ENCODE data around the gene MPRIP.
"Not testable (repeated sequence)": the region's sequence is repeated elsewhere in the genome, so short reads cannot be mapped to it uniquely, and the experiment has no call there.

MPRIP gene

DNA sequence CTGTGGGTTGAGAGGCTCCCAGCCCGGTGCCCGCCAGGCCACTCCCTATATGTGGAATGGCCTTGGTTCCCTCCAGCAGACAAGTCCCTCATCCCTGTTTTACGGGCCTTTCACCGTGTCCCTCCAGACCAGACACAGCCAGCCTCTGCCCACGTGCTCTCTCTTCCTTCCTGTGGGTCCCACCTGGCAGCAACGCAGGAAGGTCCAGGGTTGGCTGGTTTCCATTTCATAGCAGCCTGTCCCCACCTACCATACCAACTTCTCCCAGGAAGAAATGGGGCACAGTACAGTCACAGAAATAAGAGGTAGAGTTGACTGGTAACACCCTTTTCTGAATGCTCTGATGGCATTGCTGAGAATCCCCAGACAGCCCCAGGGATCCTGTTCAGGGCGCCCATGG lies 128.9 kb downstream of the MPRIP start:
- no peak for DNase-seq (ENCODE audit: low read depth)
- H3K4me3 ChIP-seq (ENCODE audit: low read depth, low read length), result no peak overlapping the region

GRCh38 chr17:17172001-17172939 lies 130.0 kb downstream of the MPRIP start:
- H3K4me3 ChIP-seq (ENCODE audit: low read depth, low read length), result no peak overlapping the region
- DNase-seq (ENCODE audit: low read depth), result no peak

- no peak for DNase-seq (ENCODE audit: low read depth)
- H3K4me3 ChIP-seq (ENCODE audit: low read depth, low read length), result no peak overlapping the region
These were observed 130.7 kb downstream of the MPRIP start for GRCh38 chr17:17172990-17173389.

GRCh38 chr17:17173921-17174320 lies 131.7 kb downstream of the MPRIP start:
- H3K4me3 ChIP-seq (ENCODE audit: low read depth, low read length), result no peak overlapping the region
- DNase-seq (ENCODE audit: low read depth), result no peak

DNA sequence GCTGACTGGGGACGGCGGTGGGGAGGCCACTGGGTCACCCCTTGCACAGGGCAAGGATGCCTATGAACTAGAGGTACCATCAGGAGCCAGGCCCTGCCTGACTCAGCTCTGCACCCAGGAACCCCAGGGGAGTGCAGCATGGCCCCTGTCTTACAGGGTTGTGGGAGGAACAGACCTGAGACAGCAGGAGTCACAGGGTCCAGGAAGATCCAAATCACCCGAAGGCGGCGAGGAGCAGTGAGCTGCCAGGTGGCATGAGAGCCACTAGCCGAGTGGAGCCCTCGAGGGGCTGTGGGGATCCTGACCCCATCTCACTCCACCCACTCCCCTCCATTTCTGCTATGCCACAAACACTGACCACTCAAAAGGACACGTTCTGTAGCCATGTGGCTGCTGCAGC lies 133.1 kb downstream of the MPRIP start:
- H3K4me3 ChIP-seq (ENCODE audit: low read depth, low read length), result no peak overlapping the region
- DNase-seq (ENCODE audit: low read depth), result no peak

DNA sequence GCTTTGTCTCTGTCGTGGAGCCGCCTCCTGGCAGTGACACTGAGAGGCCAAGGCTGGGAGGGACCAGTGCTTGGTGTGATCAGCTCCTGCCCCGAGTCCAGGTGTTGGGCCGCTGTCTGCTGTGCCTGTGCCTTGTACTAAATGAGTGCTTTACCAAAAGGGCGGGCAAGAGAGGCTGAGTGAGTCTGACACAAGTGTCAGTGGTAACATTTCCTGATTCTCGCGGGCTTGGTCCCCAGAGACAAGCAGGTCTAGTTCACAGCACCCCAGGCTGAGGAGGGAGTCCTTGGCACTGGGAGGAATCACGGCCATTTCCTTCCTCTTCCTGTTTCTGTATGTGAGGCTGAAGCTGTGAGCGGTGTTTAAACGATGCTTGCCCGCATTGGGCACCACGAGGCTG lies 133.7 kb downstream of the MPRIP start:
- H3K4me3 ChIP-seq (ENCODE audit: low read depth, low read length), result no peak overlapping the region
- DNase-seq (ENCODE audit: low read depth), result no peak

DNA sequence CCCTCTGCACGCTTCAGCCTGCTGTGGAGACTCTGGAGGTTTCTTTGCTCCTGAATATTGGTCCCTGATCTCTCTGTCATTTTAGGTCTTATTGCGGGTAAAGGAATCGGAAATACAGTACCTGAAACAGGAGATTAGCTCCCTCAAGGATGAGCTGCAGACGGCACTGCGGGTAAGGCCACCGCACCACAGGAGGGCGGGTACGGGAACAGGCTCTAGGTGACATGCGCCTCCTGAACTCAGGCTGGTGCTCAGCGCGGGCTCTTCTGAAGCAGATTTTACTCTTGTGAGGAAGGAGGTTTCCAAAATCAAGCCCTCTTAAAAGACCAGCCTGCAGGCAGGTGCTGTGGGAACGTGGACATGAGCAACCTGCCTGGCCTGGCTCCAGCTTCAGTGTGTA lies 134.1 kb downstream of the MPRIP start:
- no peak overlapping the region for H3K4me3 ChIP-seq (ENCODE audit: low read depth, low read length)
- no peak for DNase-seq (ENCODE audit: low read depth)

GRCh38 chr17:17177176-17177575 lies 134.9 kb downstream of the MPRIP start:
- DNase-seq (ENCODE audit: low read depth), result no peak
- H3K4me3 ChIP-seq (ENCODE audit: low read depth, low read length), result no peak overlapping the region

DNA sequence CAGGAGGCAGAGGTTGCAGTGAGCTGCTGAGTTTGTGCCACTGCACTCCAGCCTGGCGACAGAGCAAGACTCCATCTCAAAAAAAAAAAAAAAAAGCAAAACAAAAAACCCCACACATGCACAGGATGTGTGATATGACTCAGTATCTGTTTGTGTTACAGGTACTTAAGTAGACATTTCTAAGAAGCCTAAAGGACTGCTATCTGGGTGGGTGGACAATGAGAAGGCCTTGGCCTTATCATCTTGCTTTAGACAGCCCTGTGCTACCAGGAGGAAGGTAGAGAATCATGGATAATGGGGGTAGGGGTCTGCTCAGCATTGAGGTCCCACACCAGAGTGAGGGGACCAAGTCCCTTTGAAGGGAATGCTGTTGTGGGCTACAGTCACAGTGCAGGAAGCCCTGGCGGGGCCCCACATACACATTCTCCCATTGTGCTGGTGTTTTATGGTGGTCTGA lies 137.1 kb downstream of the MPRIP start:
- DNase-seq (ENCODE audit: low read depth), result no peak
- H3K4me3 ChIP-seq (ENCODE audit: low read depth, low read length), result no peak overlapping the region

DNA sequence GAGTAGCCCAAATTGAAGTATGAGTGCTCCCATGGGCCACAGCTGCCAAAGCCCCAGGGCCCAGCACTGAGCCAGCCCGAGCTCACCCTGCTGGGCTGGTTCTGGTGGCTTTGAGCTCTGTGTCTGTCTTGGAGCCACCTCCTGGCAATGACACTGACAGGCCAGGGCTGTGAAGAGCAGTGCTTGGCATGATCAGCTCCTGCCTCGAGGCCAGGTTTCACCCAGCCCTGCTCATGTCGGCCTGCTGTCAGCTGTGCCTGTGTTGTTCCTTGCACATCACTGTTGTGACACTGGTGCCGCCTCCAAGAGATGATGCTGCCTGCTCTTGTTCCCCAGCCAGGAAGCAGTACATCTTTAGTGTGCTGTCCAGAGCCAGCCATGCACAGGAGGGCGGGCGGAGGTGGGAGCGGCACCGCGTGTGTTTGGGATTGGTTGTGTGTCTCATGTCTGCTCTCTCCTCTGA lies 137.9 kb downstream of the MPRIP start:
- H3K4me3 ChIP-seq (ENCODE audit: low read depth, low read length), result no peak overlapping the region
- no peak for DNase-seq (ENCODE audit: low read depth)

DNA sequence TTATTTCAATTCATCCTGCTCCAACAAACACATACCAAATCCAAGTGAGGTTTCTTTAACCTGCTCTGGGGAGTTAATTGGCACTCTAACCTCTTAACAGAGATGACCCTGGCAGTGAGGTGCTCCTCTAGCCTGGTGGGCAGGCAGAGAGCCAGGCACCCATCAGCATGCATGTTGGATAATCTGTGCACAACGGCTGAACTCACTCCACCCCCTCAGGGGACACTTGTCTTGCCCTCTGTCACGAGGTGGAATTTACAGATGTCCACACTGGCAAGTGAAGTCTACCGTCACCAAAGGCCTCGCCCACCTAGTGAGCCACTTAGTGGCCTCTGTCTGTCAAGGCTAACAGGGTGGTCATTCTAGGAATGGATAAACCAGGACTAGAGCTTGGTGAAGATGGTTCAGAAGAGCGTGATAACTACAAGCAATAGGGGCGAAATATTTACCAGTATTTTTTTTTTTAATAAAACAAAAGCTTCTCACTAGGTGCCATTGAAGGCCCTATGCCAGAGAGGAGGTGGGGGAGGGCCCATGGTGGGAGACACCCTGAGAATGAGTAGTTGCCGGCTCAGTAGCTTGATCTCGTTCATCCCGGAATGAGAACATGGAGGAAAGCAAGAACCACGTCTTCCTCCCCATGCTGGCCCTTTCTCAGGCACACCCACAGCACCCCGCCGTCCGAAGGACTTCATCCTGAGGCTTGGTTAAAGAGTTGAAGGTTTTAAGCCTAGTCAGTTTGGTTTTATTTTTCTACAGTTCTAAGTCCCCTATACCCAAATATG lies 138.7 kb downstream of the MPRIP start:
- no peak for DNase-seq (ENCODE audit: low read depth)
- no peak overlapping the region for H3K4me3 ChIP-seq (ENCODE audit: low read depth, low read length)

DNA sequence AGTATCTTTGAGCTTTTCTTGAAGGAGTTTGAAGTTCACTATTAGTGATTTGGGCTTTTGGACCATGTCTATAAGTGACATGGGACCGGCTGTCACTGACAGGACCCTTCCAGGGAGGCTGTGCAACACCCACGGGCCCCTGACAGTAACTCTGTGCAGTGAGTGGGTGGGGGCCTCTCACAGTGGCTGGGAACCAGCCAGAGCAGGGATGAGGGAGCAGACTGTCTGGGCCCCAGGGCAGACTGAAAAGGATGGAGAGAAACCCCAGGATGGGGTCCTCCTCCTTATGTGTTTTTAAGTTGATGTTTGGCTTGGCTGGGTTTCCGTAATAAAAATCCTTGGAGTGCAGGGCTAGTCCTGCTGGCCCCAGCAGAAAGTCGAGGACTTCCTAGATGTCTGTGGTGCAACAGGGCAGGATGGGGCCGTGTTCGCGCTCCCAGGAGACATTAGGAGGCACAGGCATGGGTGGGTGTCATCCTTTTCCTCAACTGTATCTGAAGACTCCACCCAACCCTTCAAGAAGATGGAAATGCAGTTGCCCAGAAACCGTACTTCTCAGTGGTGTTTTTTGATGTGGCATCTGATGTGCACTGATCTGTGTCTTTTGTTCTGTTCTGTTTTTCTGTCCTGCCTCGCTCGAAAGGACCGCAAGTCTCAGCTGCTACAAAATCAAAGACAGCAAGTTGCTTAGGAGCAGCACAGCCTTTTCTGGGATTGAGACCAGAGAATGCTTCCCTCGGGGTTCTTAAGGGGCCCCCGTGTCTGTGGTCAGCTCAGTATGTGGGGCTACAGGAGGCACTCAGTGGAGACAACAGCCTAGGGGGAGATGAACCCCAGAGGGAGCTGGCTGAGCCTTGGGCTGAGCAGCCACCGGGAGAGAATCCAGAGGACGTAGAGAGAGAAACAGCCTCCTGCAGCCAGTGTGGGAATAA lies 139.7 kb downstream of the MPRIP start:
- H3K4me3 ChIP-seq (ENCODE audit: low read depth, low read length), result no peak overlapping the region
- DNase-seq (ENCODE audit: low read depth), result no peak

DNA sequence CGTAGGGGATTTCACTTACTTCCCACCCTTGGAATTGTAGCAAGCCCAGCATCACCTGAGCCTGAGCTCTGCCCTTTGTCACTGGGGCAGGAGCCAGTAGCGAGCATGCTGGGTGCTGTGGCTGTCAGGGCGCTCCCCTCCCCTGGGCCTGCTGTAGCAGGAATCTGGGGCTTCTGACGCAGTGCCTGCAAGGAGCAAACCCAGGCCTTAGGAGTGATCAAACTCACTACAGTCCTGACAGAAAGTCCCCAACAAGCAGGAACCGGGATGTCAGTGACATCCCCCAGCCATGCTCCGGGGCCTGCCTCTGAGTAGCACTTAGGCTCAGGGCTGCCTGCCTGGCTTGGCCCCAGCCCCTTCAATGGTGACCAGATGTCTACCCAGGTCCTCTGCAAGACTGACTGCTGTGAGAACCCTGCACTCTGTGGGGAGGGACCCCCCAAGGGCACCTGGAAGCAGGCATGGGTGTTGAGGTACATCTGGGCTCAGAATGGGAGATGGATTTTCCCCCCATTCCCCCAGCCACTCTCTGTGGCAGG lies 140.4 kb downstream of the MPRIP start:
- DNase-seq (ENCODE audit: low read depth), result no peak
- H3K4me3 ChIP-seq (ENCODE audit: low read depth, low read length), result no peak overlapping the region

DNA sequence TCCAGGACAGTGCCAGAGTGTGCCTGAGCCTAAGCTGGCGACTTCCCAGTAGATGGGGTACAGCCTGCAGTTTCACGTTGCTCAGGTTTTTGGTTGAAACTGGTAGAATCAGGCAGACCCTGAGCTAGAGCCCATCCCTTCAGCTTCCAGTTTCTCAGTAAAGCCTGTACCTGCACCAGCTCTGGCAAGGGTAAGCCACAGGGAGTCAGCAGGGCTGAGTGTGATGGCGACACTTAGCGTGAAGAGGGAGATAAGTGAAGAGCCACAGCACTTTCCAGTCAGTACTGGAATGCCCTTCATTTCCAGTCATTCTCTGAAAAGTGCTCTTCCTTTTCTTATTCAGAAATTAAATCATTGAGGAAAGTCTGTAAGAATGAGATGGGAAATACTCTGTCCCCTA lies 141.5 kb downstream of the MPRIP start:
- DNase-seq (ENCODE audit: low read depth), result no peak
- no peak overlapping the region for H3K4me3 ChIP-seq (ENCODE audit: low read depth, low read length)

- not testable (repeated sequence) for DNase-seq (ENCODE audit: low read depth); H3K4me3 ChIP-seq (ENCODE audit: low read depth, low read length)
These were observed 142.9 kb downstream of the MPRIP start for GRCh38 chr17:17184985-17185757.

GRCh38 chr17:17186051-17186450 lies 143.8 kb downstream of the MPRIP start:
- no peak for DNase-seq (ENCODE audit: low read depth)
- H3K4me3 ChIP-seq (ENCODE audit: low read depth, low read length), result no peak overlapping the region

GRCh38 chr17:17186551-17187505 lies 144.6 kb downstream of the MPRIP start:
- DNase-seq (ENCODE audit: low read depth), result no peak
- H3K4me3 ChIP-seq (ENCODE audit: low read depth, low read length), result no peak overlapping the region

All from skeletal muscle cell (primary cell).